Measurements from ENCODE around the gene NISCH.

DNA sequence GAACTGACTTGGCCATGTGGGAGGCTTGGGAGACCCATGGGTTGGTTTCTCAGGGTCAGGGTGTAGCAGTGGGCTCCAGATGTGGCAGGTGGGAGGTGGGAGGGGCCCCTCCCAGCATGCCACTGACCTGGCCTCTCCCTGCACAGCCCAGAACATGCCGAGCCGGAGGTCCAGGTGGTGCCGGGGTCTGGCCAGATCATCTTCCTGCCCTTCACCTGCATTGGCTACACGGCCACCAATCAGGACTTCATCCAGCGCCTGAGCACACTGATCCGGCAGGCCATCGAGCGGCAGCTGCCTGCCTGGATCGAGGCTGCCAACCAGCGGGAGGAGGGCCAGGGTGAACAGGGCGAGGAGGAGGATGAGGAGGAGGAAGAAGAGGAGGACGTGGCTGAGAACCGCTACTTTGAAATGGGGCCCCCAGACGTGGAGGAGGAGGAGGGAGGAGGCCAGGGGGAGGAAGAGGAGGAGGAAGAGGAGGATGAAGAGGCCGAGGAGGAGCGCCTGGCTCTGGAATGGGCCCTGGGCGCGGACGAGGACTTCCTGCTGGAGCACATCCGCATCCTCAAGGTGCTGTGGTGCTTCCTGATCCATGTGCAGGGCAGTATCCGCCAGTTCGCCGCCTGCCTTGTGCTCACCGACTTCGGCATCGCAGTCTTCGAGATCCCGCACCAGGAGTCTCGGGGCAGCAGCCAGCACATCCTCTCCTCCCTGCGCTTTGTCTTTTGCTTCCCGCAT is 31.8 kb downstream of the NISCH start:
- TF ChIP-seq, protein P1, sequence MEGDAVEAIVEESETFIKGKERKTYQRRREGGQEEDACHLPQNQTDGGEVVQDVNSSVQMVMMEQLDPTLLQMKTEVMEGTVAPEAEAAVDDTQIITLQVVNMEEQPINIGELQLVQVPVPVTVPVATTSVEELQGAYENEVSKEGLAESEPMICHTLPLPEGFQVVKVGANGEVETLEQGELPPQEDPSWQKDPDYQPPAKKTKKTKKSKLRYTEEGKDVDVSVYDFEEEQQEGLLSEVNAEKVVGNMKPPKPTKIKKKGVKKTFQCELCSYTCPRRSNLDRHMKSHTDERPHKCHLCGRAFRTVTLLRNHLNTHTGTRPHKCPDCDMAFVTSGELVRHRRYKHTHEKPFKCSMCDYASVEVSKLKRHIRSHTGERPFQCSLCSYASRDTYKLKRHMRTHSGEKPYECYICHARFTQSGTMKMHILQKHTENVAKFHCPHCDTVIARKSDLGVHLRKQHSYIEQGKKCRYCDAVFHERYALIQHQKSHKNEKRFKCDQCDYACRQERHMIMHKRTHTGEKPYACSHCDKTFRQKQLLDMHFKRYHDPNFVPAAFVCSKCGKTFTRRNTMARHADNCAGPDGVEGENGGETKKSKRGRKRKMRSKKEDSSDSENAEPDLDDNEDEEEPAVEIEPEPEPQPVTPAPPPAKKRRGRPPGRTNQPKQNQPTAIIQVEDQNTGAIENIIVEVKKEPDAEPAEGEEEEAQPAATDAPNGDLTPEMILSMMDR (IDR thresholded peaks at IDR 0.05; ENCODE audit: control extremely low read depth in 1 of 3, insufficient read depth in 1 of 3, low read depth in 1 of 3, low read length in 3 of 3), result no peak
- TF ChIP-seq EGR1 (IDR thresholded peaks at IDR 0.05; ENCODE audit: borderline replicate concordance, low read depth, low read length) (no peak), YY1 (IDR thresholded peaks at IDR 0.05; ENCODE audit: low read depth, low read length) (no peak)

All from H1 (cell line).